GM12878 (cell line): ENCODE data around the gene MYO9B.

Source experiments
- CBX3 ChIP-seq: fragments of 200-600 bp; sonication (generic); IDR thresholded peaks from 2 replicates; pipeline ENCODE4 v1.6.1; 2016; ENCODE audit warnings: low read depth, borderline replicate concordance
- EP300 ChIP-seq, 2 experiments: fragments of 150-350 bp in 1 of 2; IDR thresholded peaks; 2 replicates each; pipeline ENCODE4 v1.6.1; 2011 to 2012; ENCODE audit warnings: low read depth in 2 of 2, low read length in 2 of 2, borderline replicate concordance in 1 of 2, improper control_type of control experiment in 1 of 2, inconsistent platforms in 1 of 2; ENCODE audit not compliant: control insufficient read depth in 1 of 2
- HDAC6 ChIP-seq: fragments of 200-600 bp; sonication (generic); IDR thresholded peaks from one replicate; pipeline ENCODE4 v1.8.0; 2017; ENCODE audit warnings: antibody characterized with exemption; ENCODE audit not compliant: unreplicated experiment
- POLR2A ChIP-seq: IDR thresholded peaks from 2 replicates; pipeline ENCODE4 v1.6.1; 2011; ENCODE audit warnings: low read depth, mild to moderate bottlenecking, low read length
- POLR2AphosphoS2 ChIP-seq: IDR thresholded peaks from 2 replicates; pipeline ENCODE4 v1.6.1; 2011; ENCODE audit warnings: low read depth, mild to moderate bottlenecking, low read length, improper control_type of control experiment, moderate library complexity
- SMAD5 ChIP-seq: IDR thresholded peaks from 2 replicates; pipeline ENCODE4 v1.6.1; 2016; ENCODE audit warnings: antibody characterized with exemption, low read depth
- SRF ChIP-seq, 2 experiments: IDR thresholded peaks; 2 replicates each; pipeline ENCODE4 v1.6.1; 2011; ENCODE audit warnings: low read depth in 2 of 2, low read length in 2 of 2, mild to moderate bottlenecking in 1 of 2, moderate library complexity in 1 of 2
- TF ChIP-seq, protein P1 (sequence below): fragments of 450-650 bp; formaldehyde crosslinking; IDR thresholded peaks from 2 replicates; pipeline ENCODE4 v1.4.0; 2020; ENCODE audit warnings: mild to moderate bottlenecking, moderate library complexity

DNA sequence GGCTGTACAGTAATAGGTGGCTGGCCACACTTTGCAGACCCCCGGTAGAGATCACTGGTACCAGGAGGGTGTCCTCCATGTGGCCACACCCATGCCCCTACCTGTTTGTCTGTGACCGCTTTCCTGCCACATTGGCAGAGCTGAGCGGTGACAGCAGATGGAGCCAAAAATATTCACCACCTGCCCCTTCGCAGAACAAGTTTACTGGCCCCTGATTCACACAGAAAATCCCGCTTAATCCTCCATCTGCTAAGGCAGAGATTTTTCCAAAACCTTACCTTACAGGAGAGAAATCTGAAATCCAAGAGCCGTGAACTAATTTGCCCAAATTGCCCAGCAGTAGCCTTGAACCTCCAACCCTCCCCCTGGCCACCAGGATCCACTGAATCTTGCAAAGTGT, 52.1 kb downstream of the MYO9B start:
- no peak for TF ChIP-seq SRF (IDR thresholded peaks at IDR 0.05; ENCODE audit: low read depth in 2 of 2, low read length in 2 of 2)
- TF ChIP-seq, protein P1, sequence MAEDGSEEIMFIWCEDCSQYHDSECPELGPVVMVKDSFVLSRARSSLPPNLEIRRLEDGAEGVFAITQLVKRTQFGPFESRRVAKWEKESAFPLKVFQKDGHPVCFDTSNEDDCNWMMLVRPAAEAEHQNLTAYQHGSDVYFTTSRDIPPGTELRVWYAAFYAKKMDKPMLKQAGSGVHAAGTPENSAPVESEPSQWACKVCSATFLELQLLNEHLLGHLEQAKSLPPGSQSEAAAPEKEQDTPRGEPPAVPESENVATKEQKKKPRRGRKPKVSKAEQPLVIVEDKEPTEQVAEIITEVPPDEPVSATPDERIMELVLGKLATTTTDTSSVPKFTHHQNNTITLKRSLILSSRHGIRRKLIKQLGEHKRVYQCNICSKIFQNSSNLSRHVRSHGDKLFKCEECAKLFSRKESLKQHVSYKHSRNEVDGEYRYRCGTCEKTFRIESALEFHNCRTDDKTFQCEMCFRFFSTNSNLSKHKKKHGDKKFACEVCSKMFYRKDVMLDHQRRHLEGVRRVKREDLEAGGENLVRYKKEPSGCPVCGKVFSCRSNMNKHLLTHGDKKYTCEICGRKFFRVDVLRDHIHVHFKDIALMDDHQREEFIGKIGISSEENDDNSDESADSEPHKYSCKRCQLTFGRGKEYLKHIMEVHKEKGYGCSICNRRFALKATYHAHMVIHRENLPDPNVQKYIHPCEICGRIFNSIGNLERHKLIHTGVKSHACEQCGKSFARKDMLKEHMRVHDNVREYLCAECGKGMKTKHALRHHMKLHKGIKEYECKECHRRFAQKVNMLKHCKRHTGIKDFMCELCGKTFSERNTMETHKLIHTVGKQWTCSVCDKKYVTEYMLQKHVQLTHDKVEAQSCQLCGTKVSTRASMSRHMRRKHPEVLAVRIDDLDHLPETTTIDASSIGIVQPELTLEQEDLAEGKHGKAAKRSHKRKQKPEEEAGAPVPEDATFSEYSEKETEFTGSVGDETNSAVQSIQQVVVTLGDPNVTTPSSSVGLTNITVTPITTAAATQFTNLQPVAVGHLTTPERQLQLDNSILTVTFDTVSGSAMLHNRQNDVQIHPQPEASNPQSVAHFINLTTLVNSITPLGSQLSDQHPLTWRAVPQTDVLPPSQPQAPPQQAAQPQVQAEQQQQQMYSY (CRISPR knock-in tag), result no peak
- no peak for TF ChIP-seq HDAC6
- no peak for TF ChIP-seq SMAD5
- no peak for TF ChIP-seq EP300 (IDR thresholded peaks at IDR 0.05; ENCODE audit: borderline replicate concordance in 1 of 2, control insufficient read depth in 1 of 2, low read depth in 2 of 2, low read length in 2 of 2)
- no peak for TF ChIP-seq POLR2AphosphoS2
- TF ChIP-seq POLR2A, result no peak
- no peak for TF ChIP-seq CBX3
